Smooth muscle cell (in vitro differentiated cells): ENCODE results near the gene PRDM8. TPM values are rescaled to one million over a fixed set of nuclear protein-coding genes. Genes with fewer than 3 reads are reported as not detected.

ENCODE experiments used
- DNase-seq: peaks from one replicate; lab custom pipeline; 2025; ENCODE audit not compliant: unreplicated experiment; lab: John Stamatoyannopoulos, UW
- H2AFZ ChIP-seq: fragments of 200-600 bp; sonication (generic); 2 replicates; pipeline ENCODE4 v1.6.0; 2016; ENCODE audit warnings: antibody characterized with exemption, low read depth, mild to moderate bottlenecking
- H3F3A ChIP-seq: fragments of 200-600 bp; sonication (generic); 2 replicates; pipeline ENCODE4 v1.6.0; 2017; ENCODE audit warnings: antibody characterized with exemption, low read depth
- H3K27ac ChIP-seq: fragments of 200-600 bp; sonication (generic); 2 replicates; pipeline ENCODE4 v1.5.1; 2016; ENCODE audit warnings: low read depth, mild to moderate bottlenecking
- H3K27me3 ChIP-seq: fragments of 200-600 bp; sonication (generic); 2 replicates; pipeline ENCODE4 v1.6.1; 2016; ENCODE audit warnings: low read depth, mild to moderate bottlenecking
- H3K36me3 ChIP-seq: fragments of 200-600 bp; sonication (generic); 2 replicates; pipeline ENCODE4 v1.5.1; 2016; ENCODE audit warnings: low read depth
- H3K4me1 ChIP-seq: fragments of 200-600 bp; sonication (generic); 2 replicates; pipeline ENCODE4 v1.5.1; 2016; ENCODE audit warnings: low read depth
- H3K4me2 ChIP-seq: fragments of 200-600 bp; sonication (generic); 2 replicates; pipeline ENCODE4 v1.6.0; 2016; ENCODE audit warnings: mild to moderate bottlenecking
- H3K4me3 ChIP-seq: fragments of 200-600 bp; sonication (generic); 2 replicates; pipeline ENCODE4 v1.5.1; 2016; ENCODE audit warnings: mild to moderate bottlenecking
- H3K79me2 ChIP-seq: fragments of 200-600 bp; sonication (generic); 2 replicates; pipeline ENCODE4 v1.6.0; 2016; ENCODE audit warnings: low read depth, mild to moderate bottlenecking
- H3K9ac ChIP-seq: fragments of 200-600 bp; sonication (generic); 2 replicates; pipeline ENCODE4 v1.6.0; 2016; ENCODE audit warnings: low read depth
- H3K9me3 ChIP-seq: fragments of 200-600 bp; sonication (generic); replicated peaks from 2 replicates; pipeline ENCODE4 v1.5.1; 2016; ENCODE audit warnings: low read depth
- H4K20me1 ChIP-seq: fragments of 200-600 bp; sonication (generic); 2 replicates; pipeline ENCODE4 v1.6.0; 2016; ENCODE audit warnings: low read depth
- CTCF ChIP-seq: fragments of 200-600 bp; sonication (generic); IDR thresholded peaks from 2 replicates; pipeline ENCODE4 v1.5.1; 2017; ENCODE audit warnings: borderline replicate concordance, mild to moderate bottlenecking, antibody characterized with exemption; ENCODE audit not compliant: insufficient read depth, poor library complexity, severe bottlenecking
- WGBS: methylation state at CpG from one replicate; pipeline ENCODE4 v1.1.7; 2016; ENCODE audit warnings: low lambda C conversion rate; 5-methylcytosine and 5-hydroxymethylcytosine counted together
- polyA plus RNA-seq: library from polyadenylated mRNA; unstranded; fragments of >200 nt; fragmentation: Nextera tagmentation; extraction: Ambion mirVana; gene quantifications from 2 replicates; pipeline ENCODE4 v1.2.1, GENCODE V29; 2016
- total RNA-seq: library from RNA; depleted of rRNA; stranded (reverse); fragments of >200 nt; gene quantifications from 2 replicates; pipeline ENCODE4 v1.2.3, GENCODE V29; 2014

Gene PRDM8
- total and polyA plus RNA-seq, 2 experiments from 2014 or later = 0.09 to 0.15 TPM

GRCh38 chr4:80153874-80154544 is 43.3 kb upstream of the PRDM8 start:
- TF ChIP-seq CTCF = no peak
- Histone ChIP-seq H3K79me2 (no peaks in the 10 kb centered on the region), H3K4me1 (no peaks in the 10 kb centered on the region), H3K27me3 (no peaks in the 10 kb centered on the region), H3F3A (no peaks in the 10 kb centered on the region), H3K4me3 (no peak overlapping the region), H3K9me3 (no peaks in the 10 kb centered on the region), H4K20me1 (no peaks in the 10 kb centered on the region), H3K4me2 (no peak overlapping the region), H3K9ac (no peak overlapping the region), H3K36me3 (no peaks in the 10 kb centered on the region), H2AFZ (no peak overlapping the region), H3K27ac (no peak overlapping the region)
- DNase-seq = no peak
- 82% methylated on average over 4 of the region's 4 CpGs for WGBS

GRCh38 chr4:80154545-80154933 is 42.8 kb upstream of the PRDM8 start:
- H2AFZ ChIP-seq = no peak overlapping the region
- H3K79me2 ChIP-seq = no peaks in the 10 kb centered on the region
- H3K4me3 ChIP-seq = no peak overlapping the region
- H3K27me3 ChIP-seq = no peaks in the 10 kb centered on the region
- no peaks in the 10 kb centered on the region for H4K20me1 ChIP-seq
- H3F3A ChIP-seq = no peaks in the 10 kb centered on the region
- no peak overlapping the region for H3K9ac ChIP-seq
- no peak for TF ChIP-seq CTCF
- no peaks in the 10 kb centered on the region for H3K4me1 ChIP-seq
- DNase-seq = no peak
- no peaks in the 10 kb centered on the region for H3K9me3 ChIP-seq
- no peak overlapping the region for H3K4me2 ChIP-seq
- no peak overlapping the region for H3K27ac ChIP-seq
- no peaks in the 10 kb centered on the region for H3K36me3 ChIP-seq
- WGBS = 90% methylated on average over 3 of the region's 3 CpGs

- Histone ChIP-seq H3K4me3 (no peak overlapping the region), H3K79me2 (no peaks in the 10 kb centered on the region), H3K4me2 (no peak overlapping the region), H4K20me1 (no peaks in the 10 kb centered on the region), H3K9ac (no peak overlapping the region), H3K27me3 (no peaks in the 10 kb centered on the region), H3F3A (no peaks in the 10 kb centered on the region), H3K27ac (no peak overlapping the region), H3K36me3 (no peaks in the 10 kb centered on the region), H3K9me3 (no peaks in the 10 kb centered on the region), H3K4me1 (no peaks in the 10 kb centered on the region), H2AFZ (no peak overlapping the region)
- DNase-seq = no peak
- no peak for TF ChIP-seq CTCF
- WGBS = 64% methylated on average over 2 of the region's 2 CpGs
Measured at GRCh38 chr4:80155316-80155982, 41.9 kb upstream of the PRDM8 start.
